Fibroblast of villous mesenchyme (primary cell): ENCODE measurements around the gene PIP5K1B. TPM values are rescaled to one million over a fixed set of nuclear protein-coding genes. Genes with fewer than 3 reads are reported as not detected.
"Not testable (repeated sequence)": the region's sequence is repeated elsewhere in the genome, so short reads cannot be mapped to it uniquely, and the experiment has no call there.

ENCODE experiments used
- DNase-seq: peaks from one replicate; pipeline ENCODE4 v3.0.0-alpha.2; 2010; ENCODE audit warnings: low read depth
- H3K4me3 ChIP-seq: 2 replicates; pipeline ENCODE4 v1.5.1; 2011; ENCODE audit warnings: low read depth, mild to moderate bottlenecking, low read length
- CTCF ChIP-seq: IDR thresholded peaks from 2 replicates; pipeline ENCODE4 v1.5.1; 2012; ENCODE audit warnings: low read depth, mild to moderate bottlenecking, low read length; ENCODE audit not compliant: insufficient read depth
- total RNA-seq: library from RNA; depleted of rRNA; stranded (reverse); fragments of >200 nt; gene quantifications from 2 replicates; pipeline ENCODE4 v1.2.3, GENCODE V29; 2012

PIP5K1B gene
- total RNA-seq, 1 donor: under 0.01 TPM

- peak; percentile 67 for DNase-seq
- no peak overlapping the region for H3K4me3 ChIP-seq
- TF ChIP-seq CTCF: no peak
Measured at GRCh38 chr9:69044240-69045219, 339.5 kb downstream of the PIP5K1B start.

GRCh38 chr9:69045821-69046220, 340.8 kb downstream of the PIP5K1B start:
- H3K4me3 ChIP-seq: no peak overlapping the region

GRCh38 chr9:69046723-69047122, 341.7 kb downstream of the PIP5K1B start:
- H3K4me3 ChIP-seq: no peak overlapping the region
- no peak for TF ChIP-seq CTCF
- DNase-seq: no peak

More at GRCh38 chr9:69045821-69046220, 340.8 kb downstream of the PIP5K1B start:
- no peak for TF ChIP-seq CTCF
- no peak for DNase-seq

- DNase-seq: no peak
- TF ChIP-seq CTCF: no peak
Measured at GRCh38 chr9:69047371-69047770, 342.3 kb downstream of the PIP5K1B start.

GRCh38 chr9:69049094-69049493, 344.1 kb downstream of the PIP5K1B start:
- no peak for TF ChIP-seq CTCF

More at GRCh38 chr9:69047371-69047770, 342.3 kb downstream of the PIP5K1B start:
- H3K4me3 ChIP-seq: no peak overlapping the region

GRCh38 chr9:69050936-69051335, 345.9 kb downstream of the PIP5K1B start:
- not testable (repeated sequence) for DNase-seq, H3K4me3 ChIP-seq

More at GRCh38 chr9:69049094-69049493, 344.1 kb downstream of the PIP5K1B start:
- no peak overlapping the region for H3K4me3 ChIP-seq
- DNase-seq: no peak

GRCh38 chr9:69054989-69055388, 349.9 kb downstream of the PIP5K1B start:
- no peak for TF ChIP-seq CTCF
- H3K4me3 ChIP-seq: no peak overlapping the region
- DNase-seq: no peak
